PC-9 (cell line): ENCODE measurements around the gene DSCAML1.

Experiments
- EZH2 ChIP-seq: fragments of 200-600 bp; sonication (generic); IDR thresholded peaks from 2 replicates; pipeline ENCODE4 v1.8.0; 2017; ENCODE audit warnings: antibody characterized with exemption, low read depth
- TF ChIP-seq, protein P1 (sequence below): fragments of 200-600 bp; sonication (generic); conservative IDR thresholded peaks from 2 replicates; pipeline ENCODE4 v1.6.1; 2017; ENCODE audit warnings: mixed run types, antibody characterized with exemption, mild to moderate bottlenecking, moderate library complexity

DNA sequence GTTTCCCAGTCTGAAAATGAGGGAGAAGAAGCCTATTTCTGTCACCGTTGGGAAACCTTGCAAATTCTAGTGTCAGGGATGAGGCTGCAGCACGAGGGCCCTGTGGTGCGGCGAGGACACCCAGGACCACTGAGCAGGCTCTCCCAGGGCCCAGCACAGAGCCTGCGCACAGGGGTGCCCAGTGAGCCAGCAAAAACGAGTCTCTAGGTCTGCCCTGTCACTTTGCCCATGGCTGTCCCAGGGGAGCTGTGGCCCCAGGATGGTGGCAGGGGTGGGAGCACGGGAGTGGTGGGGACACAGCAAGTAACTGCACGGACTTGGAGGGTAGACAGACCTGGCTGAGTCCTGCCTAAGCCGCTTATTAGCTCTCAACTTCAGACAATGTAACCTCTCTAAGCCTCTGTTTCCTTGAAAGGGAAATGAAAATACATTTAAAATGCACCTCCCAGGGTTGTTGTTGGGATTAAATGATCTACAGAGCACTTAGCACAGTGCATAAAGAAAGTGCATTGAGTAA, 44.2 kb downstream of the DSCAML1 start:
- TF ChIP-seq EZH2: no peak
- TF ChIP-seq, protein P1, sequence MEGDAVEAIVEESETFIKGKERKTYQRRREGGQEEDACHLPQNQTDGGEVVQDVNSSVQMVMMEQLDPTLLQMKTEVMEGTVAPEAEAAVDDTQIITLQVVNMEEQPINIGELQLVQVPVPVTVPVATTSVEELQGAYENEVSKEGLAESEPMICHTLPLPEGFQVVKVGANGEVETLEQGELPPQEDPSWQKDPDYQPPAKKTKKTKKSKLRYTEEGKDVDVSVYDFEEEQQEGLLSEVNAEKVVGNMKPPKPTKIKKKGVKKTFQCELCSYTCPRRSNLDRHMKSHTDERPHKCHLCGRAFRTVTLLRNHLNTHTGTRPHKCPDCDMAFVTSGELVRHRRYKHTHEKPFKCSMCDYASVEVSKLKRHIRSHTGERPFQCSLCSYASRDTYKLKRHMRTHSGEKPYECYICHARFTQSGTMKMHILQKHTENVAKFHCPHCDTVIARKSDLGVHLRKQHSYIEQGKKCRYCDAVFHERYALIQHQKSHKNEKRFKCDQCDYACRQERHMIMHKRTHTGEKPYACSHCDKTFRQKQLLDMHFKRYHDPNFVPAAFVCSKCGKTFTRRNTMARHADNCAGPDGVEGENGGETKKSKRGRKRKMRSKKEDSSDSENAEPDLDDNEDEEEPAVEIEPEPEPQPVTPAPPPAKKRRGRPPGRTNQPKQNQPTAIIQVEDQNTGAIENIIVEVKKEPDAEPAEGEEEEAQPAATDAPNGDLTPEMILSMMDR: no peak
